Measurements from ENCODE around the gene GATA3.

The GATA3 gene

DNA sequence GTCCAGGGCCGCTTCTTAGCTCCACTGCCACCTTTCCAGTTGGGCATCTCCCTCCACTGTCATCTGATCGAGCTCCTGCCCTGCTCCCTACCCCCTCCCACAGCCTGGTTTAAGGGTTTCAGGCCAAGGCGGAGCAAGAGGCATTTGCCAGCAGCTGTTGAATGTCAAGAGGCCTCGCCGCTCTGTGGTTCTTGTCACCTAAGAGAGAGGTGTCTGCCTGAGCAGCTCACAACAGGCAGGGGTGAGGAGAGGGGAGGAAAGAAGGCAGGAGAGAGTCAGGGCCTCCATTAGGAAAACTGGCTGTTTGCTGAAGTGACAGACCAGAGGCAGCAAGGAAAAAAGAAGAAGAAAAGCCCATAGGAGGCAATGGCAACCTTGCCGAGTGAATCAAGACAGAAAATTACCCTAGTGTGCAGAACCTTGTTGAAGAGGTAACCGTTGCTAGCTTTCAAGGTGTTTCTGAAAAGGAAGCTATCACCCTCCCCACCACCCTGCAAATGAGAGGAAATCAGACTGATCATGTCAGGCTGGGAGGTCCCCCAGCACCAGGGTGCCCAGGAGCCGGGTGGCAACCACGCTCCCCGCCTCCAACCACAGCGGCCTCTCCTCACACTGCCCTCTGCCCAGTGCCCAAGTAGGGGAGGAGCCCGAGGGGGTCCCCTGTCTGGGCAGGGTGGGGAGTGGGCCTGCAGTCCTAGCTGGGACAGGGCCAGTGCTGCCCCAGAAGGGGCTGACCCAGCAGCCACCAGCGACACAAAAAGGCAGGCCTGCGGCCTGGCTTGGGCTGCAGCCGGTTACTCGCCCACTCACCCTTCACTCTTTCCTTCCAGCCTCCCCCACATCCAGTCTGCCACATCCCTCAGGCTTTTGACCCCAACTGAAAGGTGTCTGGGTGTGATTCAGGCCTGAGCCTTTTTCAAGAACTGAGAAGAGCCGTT lies 7.1 kb downstream of the GATA3 start:
- TF ChIP-seq, protein P1, sequence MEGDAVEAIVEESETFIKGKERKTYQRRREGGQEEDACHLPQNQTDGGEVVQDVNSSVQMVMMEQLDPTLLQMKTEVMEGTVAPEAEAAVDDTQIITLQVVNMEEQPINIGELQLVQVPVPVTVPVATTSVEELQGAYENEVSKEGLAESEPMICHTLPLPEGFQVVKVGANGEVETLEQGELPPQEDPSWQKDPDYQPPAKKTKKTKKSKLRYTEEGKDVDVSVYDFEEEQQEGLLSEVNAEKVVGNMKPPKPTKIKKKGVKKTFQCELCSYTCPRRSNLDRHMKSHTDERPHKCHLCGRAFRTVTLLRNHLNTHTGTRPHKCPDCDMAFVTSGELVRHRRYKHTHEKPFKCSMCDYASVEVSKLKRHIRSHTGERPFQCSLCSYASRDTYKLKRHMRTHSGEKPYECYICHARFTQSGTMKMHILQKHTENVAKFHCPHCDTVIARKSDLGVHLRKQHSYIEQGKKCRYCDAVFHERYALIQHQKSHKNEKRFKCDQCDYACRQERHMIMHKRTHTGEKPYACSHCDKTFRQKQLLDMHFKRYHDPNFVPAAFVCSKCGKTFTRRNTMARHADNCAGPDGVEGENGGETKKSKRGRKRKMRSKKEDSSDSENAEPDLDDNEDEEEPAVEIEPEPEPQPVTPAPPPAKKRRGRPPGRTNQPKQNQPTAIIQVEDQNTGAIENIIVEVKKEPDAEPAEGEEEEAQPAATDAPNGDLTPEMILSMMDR (IDR thresholded peaks at IDR 0.05; ENCODE audit: low read depth, low read length, missing control alignments) = no peak
- DNase-seq (ENCODE audit: low read depth) = no peak
- no peak overlapping the region for H3K4me3 ChIP-seq (ENCODE audit: low read depth, low read length)

- no peak for DNase-seq (ENCODE audit: low read depth)
- no peak overlapping the region for H3K4me3 ChIP-seq (ENCODE audit: low read depth, low read length)
- TF ChIP-seq, protein P1 (IDR thresholded peaks at IDR 0.05; ENCODE audit: low read depth, low read length, missing control alignments) = no peak
Observed at GRCh38 chr10:8063128-8063908, 8.8 kb downstream of the GATA3 start.

- no peak overlapping the region for H3K4me3 ChIP-seq (ENCODE audit: low read depth, low read length)
Observed at GRCh38 chr10:8063935-8064334, 9.4 kb downstream of the GATA3 start.

DNA sequence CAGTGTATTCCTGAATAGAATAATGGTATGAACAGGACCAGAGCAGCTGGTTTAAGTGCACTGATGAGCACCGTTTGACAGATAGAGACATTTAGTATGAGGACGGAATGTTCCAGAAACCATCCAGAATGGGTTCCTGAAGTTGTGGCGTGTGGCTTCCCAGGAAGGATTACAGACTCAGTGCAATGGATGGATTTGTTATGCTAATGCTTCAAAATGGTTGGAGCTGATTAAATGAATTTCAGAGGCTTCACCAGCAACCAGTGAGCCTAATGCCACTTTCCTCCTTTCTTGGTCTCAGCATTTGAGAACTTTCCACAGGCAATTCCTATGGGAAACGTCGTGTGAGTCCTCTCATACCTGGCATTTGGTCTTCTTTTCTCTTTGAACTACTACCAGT lies 9.9 kb downstream of the GATA3 start:
- TF ChIP-seq, protein P1 (IDR thresholded peaks at IDR 0.05; ENCODE audit: low read depth, low read length, missing control alignments) = no peak
- H3K4me3 ChIP-seq (ENCODE audit: low read depth, low read length) = no peak overlapping the region
- no peak for DNase-seq (ENCODE audit: low read depth)

More at GRCh38 chr10:8063935-8064334, 9.4 kb downstream of the GATA3 start:
- TF ChIP-seq, protein P1 (IDR thresholded peaks at IDR 0.05; ENCODE audit: low read depth, low read length, missing control alignments) = no peak
- DNase-seq (ENCODE audit: low read depth) = no peak

GRCh38 chr10:8065651-8066050 lies 11.2 kb downstream of the GATA3 start:
- no peak overlapping the region for H3K4me3 ChIP-seq (ENCODE audit: low read depth, low read length)
- TF ChIP-seq, protein P1 (IDR thresholded peaks at IDR 0.05; ENCODE audit: low read depth, low read length, missing control alignments) = no peak
- DNase-seq (ENCODE audit: low read depth) = no peak

GRCh38 chr10:8066124-8066523 lies 11.6 kb downstream of the GATA3 start:
- DNase-seq (ENCODE audit: low read depth) = no peak
- TF ChIP-seq, protein P1 (IDR thresholded peaks at IDR 0.05; ENCODE audit: low read depth, low read length, missing control alignments) = no peak
- no peak overlapping the region for H3K4me3 ChIP-seq (ENCODE audit: low read depth, low read length)
